Stimulated activated CD8-positive, alpha-beta memory T cell treated with anti-CD3 and anti-CD28 coated beads, Interleukin-15, amount 100 ng/mL, for 1 hour (primary cell): ENCODE data around the gene PANX2.
"Not testable (repeated sequence)": the region's sequence is repeated elsewhere in the genome, so short reads cannot be mapped to it uniquely, and the experiment has no call there.

ENCODE experiments used
- DNase-seq: peaks from one replicate; pipeline ENCODE4 v3.0.0-alpha.2; 2020; ENCODE audit warnings: low read depth

Gene PANX2

DNA sequence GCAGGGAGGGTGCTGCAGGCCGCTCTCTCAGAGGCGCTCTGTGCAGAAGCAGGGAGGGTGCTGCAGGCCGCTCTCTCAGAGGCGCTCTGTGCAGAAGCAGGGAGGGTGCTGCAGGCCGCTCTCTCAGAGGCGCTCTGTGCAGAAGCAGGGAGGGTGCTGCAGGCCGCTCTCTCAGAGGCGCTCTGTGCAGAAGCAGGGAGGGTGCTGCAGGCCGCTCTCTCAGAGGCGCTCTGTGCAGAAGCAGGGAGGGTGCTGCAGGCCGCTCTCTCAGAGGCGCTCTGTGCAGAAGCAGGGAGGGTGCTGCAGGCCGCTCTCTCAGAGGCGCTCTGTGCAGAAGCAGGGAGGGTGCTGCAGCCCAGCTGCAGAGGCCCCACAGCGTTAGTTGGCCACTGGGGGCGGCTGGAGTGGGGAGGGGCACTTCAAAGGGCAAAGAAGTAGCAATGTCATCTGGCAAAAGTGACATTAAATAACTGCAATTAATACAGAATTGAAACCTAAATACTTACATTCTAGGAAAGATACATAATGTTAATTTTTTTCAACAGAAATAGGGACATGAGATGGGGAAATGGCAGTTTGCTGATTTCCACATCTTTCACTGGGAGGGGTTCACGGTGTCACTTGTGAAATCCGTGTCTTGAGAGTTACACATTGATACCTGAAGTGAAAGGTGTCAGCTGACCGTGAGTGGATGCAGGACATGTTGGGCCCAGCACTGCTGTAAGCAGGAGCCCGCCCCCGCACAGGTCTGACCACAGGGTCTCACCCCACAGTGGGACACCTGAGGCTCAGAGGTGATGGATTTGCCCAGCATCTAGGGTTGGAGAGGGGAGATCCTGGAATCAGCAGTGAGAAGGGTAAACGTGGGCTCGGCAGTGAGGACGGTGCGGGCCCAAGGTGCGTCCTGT lies 23.0 kb upstream of the PANX2 start:
- DNase-seq = not testable (repeated sequence)

DNA sequence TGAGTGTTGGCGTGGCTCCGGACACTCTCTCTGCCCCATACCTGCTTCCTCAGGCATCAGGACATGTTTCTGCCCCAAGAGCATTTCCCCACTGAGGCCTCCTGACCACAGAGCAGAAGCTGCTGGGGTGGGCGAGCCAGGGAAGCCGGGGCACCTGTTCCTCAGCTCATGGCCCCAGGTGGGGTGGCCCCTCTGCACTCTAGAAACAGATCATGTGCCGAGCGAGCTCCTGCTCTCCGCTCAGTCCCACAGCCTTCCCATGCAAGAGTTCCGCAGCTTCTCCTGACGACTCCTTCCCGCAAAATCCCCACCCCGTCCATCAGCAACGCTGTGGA lies 22.4 kb upstream of the PANX2 start:
- DNase-seq = no peak

DNA sequence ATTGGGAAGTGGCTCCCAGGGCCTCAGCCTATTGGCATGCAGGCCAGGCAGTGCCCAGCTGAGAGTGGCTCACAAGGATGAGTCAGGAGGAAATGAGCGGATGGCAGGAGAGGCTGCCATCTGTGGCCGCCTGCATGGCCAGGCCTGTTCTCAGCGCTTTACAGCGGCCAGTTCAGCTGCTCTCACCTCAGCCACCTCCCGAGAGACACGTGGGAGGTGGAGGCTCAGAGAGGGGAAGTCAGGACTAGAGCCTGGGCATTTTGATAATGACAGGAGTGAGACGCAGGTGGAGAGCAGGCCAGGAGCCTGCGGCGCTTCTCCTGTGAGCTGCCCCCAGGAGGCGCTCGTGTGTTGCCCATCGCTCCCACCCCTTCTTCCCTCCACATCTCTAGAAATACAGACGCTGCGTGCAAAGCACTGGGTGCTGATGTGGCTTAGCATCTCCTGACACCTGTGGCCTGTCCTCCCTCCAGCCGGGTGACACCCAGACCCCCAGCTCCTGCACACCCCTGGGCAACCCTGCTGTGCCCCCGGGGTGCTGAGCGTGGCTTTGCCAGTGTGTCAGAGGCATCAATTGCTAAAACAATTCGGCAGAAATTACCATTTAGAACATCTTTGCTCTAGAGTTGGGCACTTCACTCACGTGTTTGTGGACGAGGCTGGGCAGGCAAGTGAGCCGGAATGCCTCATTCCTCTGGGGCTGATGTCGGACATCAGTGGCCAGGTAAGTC lies 21.4 kb upstream of the PANX2 start:
- peak; percentile 55 for DNase-seq

DNA sequence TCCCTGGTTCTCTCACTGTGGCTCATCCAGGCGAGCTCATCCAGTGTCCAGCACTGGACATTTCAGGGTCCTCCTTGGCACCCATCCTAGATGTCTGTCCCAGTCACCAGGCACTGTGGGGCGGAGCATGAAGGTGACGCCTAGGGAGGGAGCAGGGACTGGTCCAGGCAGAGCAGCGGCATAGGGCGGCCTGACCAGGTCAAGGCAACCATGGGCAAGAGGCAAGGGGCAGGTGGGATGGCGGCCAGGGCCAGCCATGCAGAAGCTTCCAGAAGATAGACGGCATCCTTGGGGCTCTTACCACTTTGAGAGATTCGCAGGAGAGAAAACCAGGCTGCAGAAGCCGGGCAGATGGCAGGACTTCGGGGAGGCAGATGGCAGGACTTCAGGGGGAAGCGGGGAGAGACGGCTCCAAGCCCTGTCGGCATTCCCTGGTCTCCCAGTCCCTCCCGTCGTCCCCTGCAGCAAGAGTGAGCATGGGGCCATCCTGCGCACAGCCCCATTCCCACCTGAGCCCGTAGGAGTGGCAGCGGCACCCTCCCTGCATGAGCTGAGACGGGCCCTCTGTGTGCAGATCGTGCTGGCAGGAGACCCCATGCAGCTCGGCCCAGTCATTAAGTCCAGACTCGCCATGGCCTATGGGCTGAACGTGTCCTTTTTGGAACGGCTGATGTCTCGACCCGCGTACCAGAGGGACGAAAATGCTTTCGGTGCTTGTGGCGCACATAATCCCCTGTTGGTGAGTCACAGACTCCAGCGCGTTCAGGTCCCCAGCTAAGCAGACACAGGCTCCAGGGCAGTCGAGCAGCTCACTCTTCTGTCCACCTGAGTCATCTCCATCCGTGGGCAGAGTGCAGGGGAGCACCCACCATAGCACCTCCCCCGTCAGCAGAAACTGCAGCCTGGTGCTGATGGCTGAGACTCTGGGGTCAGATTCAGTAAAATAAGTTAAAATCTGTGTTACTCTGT lies 20.1 kb upstream of the PANX2 start:
- DNase-seq = no peak

DNA sequence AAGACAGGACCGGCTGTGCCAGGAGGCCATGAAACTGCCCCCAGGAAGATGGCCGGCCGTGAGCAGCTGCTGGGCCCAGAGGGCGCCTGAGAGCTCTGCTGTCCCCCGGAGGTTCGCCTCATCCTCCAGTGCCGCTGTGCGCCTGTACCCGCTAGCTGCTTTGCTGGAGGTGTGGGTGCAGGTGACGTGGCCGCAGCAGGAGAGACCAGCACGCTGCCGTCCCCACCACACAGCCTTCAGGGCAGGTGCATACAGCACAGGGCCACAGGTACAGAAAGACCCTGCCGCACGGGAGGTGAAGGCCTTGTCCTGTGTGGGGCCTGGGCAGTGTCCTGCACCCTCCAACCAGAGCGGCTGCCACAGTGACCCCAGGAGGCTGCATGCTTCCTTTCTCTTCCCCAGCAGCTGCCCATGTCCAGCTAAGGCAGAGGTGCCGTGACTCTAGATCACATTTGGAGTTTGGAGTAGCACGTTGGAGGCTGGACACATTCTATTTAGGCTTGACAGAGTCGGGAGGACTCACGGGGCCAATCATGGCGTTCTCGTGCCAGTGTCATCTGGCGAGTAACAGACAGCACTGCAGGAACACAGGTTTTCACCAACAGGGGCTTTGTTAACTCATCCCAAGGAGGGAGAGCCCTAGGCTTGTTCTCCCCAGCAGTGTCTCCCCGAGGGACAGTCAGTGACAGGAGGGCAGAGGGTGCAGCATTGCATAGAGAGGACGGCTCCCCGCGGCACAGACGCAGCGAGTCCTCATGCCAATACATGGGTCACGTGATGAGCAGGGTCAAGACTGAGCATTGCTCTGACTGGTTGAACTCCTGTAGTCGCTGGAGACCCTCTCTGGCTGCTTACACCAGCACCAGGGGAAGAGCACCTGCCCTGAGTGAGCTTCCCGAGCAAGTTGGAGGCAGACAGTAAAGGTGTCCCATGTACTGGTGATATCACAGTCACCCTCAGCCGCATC lies 18.7 kb upstream of the PANX2 start:
- DNase-seq = no peak

DNA sequence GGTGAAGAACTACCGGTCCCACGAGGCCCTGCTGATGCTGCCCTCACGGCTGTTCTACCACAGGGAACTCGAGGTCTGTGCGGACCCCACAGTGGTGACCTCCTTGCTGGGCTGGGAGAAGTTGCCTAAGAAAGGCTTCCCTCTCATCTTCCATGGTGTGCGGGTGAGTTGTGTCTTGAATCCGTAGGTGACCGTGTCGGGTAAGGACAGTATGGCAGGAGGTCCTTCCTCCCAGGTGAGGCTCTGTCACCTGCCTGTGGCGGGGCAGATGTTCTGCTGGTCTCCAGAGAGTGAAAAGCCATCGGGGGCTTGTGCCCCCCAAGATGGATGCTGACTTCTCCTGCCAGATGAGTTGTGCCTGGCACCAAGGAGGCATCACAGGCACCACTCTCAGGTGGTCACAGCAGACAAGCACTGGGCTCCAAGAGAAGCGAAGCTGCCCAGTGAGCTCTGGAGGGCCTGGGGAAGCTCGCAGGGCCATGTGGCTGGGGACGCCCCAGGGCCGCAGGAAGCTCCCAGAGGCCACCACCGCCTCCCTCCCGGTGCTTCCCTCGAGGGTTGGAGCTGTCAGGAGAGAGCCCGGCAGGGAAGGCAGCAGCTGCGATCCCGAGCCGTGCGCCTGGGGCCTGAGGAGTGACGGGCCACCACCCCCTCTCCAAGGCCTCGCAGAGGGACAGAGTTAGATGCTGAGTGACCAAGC lies 17.3 kb upstream of the PANX2 start:
- no peak for DNase-seq

DNA sequence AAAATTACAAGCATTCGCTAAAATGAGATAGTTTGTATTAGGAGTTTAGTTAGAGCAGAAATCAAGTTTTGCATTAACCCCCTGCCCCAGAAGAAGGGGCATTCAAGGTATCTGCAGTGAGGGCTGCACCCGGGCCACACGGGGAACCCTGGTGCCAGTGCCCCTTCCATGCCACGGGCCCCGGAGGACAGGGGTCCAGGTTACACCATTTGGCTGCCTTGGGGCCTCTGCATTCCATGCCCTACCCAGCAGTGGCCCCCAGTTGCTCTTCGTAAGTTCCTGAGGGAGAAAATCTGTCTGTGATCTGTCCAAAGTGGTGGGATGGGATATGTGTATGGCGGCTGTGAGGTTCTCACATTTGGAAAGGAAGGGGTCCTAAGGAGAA lies 16.8 kb upstream of the PANX2 start:
- DNase-seq = no peak

DNA sequence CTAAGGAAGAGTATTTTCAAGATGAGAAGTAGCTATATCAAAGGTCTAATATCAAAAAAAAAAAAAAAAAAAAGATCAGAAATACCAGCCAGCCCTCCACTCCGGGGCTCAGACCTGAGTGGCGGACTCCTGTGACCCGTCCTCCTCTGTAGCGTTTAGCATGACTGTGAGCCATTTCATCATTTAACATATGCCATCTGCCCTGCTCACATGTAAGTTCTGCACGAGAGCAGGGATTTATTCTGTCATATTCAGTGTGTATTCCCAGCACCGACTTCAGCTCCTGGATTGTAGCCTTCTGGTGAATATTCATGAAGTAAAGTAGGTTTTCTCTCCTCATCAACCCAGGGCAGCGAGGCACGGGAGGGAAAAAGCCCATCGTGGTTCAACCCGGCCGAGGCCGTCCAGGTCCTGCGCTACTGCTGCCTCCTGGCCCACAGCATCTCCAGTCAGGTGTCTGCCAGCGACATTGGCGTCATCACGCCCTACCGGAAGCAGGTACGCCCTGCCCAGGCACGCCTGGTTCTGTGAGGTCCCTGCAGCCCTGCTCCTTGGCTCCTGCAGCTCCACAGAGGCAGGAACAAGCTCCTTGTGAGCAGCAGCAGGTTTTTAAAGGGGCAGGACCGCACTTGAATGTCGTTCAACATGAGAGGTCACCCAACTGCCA lies 12.7 kb upstream of the PANX2 start:
- DNase-seq = no peak

DNA sequence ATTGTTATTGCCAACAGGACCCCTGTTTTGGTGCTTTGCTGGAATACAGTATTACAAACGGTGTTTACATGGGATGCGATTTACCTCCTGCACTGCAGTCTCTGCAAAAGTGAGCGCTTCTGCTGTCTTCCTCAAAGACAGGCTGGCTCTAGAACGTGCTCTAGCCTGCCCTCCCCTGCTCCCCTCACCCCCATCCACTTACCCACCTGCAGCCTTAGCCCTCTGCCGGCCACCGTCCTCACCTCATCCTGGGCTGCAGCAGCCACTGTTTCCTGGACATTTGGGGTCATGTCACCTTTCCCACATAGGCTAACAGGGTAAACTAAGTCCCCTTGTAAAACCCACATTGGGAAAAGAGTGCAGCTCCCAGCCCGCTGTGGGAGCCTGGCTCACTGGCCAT lies 9.6 kb upstream of the PANX2 start:
- no peak for DNase-seq

DNA sequence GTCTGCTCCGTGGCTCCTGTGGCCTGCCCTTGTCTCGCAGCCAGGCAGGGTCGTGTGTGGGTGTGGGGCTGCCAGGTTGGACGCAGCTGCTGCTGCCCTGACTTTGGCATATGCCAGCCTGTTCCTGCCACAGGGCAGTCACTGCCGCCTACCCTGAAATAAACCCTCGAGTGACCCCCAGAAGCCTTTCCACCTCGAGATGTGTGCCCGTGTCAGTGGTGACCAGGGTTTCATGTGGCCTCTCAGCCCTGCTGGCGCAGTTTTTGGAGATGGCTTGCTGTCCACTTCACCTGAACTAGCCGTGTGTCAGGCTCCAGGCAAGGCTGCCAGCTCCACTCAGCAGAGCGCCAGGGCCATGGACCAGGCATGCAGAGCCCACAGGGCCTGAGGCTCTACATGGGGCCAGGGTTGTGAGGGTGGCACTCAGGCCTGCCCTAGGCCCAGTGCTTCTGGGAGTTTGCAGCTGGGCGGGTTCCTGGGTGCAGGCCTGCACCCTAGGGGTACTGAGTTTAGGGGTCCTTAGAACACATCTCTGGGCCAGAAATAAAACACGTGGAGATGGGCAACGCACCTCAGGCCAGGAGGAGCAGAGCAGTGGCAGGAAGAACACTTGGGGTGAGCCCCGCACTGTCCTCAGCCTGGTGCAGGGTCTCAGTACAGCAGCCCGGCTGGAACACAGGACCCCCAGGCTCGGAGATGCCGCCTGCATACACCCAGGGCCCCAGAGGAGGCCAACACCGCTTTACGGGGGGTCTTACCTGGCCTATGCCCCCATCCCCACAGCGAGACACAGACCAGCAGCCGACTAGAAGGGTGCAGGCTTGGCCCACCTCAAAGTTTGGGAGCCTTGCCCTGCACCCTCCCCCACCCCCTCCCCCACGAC lies 8.8 kb upstream of the PANX2 start:
- no peak for DNase-seq

DNA sequence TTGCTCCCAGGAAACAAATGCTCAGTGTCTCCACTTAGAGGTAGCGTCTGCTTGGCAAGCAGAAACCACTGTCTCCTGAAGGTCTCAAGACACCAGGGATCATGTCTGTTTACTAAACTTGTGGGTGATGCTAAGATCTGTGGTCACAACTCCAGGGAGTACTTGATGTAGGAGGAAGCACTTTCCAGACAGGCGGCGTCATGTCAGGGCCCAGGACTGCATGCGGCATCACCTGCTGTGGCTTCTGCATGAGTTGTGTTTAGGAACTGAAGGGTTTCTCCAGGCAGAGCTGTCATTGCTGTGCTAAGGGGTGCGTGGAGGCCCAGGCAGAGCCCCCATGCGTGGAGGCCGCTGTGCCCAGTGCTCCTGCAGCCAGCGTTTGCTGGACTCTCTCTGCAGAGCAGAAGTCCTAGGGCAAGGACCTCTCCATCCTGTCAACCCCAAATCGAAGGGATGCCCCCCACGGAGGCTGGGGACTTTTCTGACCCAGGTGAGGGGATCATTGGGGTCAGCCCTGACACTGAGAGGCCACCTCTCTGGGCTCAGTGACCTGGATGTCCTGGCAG lies 8.1 kb upstream of the PANX2 start:
- DNase-seq = no peak

DNA sequence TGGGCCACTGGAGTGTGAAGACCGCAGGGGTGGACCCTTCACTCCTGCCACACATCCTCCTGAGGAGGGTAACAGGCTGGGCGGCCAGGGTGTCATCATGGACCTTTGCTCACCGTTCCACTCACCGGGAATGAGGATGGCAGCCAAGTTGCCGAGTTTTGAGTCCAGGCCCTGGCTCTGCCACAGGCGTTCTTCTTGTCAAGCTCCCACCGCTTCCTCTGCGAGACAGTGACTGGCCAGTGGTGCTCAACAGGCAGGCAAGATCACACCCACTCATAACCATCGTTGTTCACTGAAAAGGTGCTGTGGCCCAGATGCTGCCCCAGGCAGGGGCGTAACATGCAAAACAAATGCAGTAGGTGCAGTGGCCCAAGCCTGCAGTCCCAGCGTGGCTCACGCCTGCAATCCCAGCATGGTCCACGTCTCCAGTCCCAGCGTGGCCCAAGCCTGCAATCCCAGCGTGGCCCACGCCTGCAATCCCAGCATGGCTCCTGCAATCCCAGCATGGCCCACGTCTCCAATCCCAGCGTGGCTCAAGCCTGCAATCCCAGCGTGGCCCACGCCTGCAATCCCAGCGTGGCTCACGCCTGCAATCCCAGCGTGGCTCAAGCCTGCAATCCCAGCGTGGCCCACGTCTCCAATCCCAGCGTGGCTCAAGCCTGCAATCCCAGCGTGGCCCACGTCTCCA lies 5.0 kb upstream of the PANX2 start:
- DNase-seq = no peak

DNA sequence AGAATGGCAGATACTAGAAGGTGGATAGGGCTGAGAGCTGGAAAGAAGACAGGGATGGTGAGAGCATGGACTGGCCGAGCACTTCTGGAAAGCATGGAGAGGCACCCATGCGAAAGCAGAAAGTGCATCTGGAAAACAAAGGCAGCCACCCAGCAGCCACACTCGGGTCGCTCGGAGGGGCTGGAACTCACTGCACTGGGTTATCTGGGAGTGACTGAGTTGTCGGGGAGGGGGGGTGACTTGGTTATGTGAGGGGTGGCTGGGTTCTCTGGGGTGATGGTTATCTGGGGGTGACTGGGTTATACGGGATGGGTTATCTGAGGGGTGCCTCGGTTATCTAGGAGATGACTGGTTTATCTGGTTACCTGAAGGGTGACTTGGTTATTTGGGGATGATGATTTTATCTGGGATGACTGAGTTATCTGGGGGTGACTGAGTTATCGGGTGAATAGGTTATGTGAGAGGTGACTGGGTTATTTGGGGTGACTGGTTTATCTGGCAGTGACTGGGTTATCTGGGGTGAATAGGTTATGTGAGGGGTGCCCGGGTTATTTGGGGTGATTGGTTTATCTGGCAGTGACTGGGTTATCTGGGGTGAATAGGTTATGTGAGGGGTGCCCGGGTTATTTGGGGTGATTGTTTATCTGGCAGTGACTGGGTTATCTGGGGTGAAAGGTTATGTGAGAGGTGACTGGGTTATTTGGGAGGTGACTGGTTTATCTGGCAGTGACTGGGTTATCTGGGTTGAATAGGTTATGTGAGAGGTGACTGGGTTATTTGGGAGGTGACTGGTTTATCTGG lies 2.6 kb upstream of the PANX2 start:
- DNase-seq = no peak

DNA sequence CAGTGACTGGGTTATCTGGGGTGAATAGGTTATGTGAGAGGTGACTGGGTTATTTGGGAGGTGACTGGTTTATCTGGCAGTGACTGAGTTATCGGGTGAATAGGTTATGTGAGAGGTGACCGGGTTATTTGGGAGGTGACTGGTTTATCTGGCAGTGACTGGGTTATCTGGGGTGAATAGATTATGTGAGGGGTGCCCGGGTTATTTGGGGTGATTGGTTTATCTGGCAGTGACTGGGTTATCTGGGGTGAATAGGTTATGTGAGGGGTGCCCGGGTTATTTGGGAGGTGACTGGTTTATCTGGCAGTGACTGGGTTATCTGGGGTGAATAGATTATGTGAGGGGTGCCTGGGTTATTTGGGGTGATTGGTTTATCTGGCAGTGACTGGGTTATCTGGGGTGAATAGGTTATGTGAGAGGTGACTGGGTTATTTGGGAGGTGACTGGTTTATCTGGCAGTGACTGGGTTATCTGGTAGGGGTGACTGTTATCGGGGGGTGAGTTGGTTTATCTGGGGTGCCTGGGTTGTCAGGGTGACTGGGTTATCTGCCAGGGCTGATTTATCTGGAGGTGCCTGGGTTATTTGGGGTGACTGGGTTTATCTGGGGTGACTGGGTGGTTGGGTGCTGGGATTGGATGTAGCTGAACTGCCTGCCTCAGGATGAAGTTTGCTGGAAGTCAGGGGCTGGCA lies 1.9 kb upstream of the PANX2 start:
- DNase-seq = not testable (repeated sequence)

DNA sequence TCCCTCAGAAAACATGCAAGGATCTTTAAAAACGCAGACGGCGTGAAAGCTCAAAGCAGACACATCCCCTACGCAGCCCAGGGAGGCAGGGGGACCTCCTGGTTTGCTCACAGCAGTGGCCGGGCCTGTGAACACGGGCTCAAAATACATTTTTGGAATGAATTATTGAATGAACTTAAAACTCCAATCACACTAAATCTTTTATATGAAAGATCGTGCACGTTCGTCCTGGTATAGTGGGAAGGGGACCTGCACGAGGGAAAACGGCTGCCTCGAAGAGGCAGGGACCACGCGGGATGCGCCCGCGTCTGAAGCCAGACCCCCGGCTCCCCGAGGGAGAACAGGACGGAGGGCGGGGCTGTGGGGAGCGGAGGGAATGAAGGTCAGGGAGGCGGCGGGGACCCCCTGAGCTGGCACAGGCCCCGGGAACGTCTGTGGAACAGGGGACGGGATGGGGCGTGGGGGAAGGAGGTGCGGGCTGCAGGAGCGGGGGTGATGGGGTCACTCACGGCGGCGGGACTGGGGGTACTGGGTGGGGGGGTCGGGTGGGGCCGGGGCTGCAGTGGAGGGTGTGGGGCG lies 1.3 kb upstream of the PANX2 start:
- no peak for DNase-seq

DNA sequence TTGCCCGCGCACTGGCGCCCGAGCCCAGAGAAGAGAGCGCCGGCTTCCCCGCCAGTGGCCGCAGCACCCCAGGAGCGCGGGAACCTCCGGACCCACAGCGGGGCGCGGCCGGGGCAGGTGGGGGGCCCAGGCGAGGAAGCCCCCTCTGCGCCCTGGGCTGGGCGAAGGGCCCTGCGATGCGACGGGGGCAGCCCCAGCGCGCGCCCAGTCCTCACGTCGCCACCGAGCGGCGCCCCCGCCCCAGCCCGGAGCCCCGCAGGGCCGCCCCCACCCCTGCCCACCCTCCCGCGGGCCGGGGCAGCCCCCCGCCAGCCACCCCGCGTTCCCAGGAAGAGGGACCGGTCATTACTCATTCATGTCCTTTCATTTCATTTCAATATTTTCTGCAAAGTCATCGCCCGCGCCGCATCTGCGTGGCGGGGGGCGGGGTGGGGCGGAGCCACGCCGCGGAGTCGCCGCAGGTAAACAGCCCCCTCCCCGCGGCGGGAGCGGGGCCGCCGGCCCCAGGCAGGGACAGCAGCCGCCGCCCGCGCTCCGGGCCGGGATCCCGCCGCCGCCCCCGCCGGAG lies 673 bp upstream of the PANX2 start:
- DNase-seq = no peak
